Caco-2 (cell line): Measurements from ENCODE around the gene NDNF. TPM values are rescaled to one million over a fixed set of nuclear protein-coding genes. Genes with fewer than 3 reads are reported as not detected.

ENCODE experiments used
- BruUV-seq: library from RNA; stranded (reverse); fragments of 400-500 nt; replicated peaks from 2 replicates; lab custom pipeline; 2021; lab: Mats Ljungman, UMichigan
- CTCF ChIA-PET: fragments of 300-600 bp; sonication (Branson Sonifier 250); formaldehyde crosslinking; loops from one replicate; lab custom pipeline; 2022; ENCODE audit warnings: antibody characterized with exemption; lab: Charles Lee
- POLR2A ChIA-PET: fragments of 300-600 bp; sonication (Branson Sonifier 250); formaldehyde crosslinking; loops from one replicate; lab custom pipeline; 2022; ENCODE audit warnings: antibody characterized with exemption; lab: Charles Lee
- DNase-seq, 2 experiments: peaks; one replicate each; pipeline versions ENCODE4 v3.0.0 to v3.0.0-alpha.2; 2020 to 2022
- H3K27me3 ChIP-seq: replicated peaks from 2 replicates; pipeline ENCODE4 v1.6.0; 2011; ENCODE audit warnings: low read length; ENCODE audit not compliant: control insufficient read depth, insufficient read depth
- H3K36me3 ChIP-seq: 2 replicates; pipeline ENCODE4 v1.5.1; 2011; ENCODE audit warnings: low read length; ENCODE audit not compliant: control insufficient read depth, insufficient read depth
- H3K4me1 ChIP-seq: fragments of 250-450 bp; sonication (Bioruptor Pico); 2 replicates; pipeline ENCODE4 v1.5.1; 2020; ENCODE audit warnings: mild to moderate bottlenecking
- H3K4me3 ChIP-seq: 2 replicates; pipeline ENCODE4 v1.5.1; 2011; ENCODE audit warnings: low read depth, mild to moderate bottlenecking, control low read depth, low read length
- H3K9me3 ChIP-seq: fragments of 250-450 bp; sonication (Bioruptor Pico); 2 replicates; pipeline ENCODE4 v1.5.1; 2020; ENCODE audit warnings: mild to moderate bottlenecking, moderate library complexity
- H3K27ac Mint-ChIP-seq: one replicate; pipeline ENCODE4 v1.8.0; 2022; ENCODE audit warnings: mixed read lengths; ENCODE audit not compliant: unreplicated experiment
- H3K27me3 Mint-ChIP-seq: one replicate; pipeline ENCODE4 v1.8.0; 2022; ENCODE audit warnings: mixed read lengths; ENCODE audit not compliant: insufficient read depth, unreplicated experiment
- H3K36me3 Mint-ChIP-seq: one replicate; pipeline ENCODE4 v1.8.0; 2022; ENCODE audit warnings: mild to moderate bottlenecking, mixed read lengths; ENCODE audit not compliant: insufficient read depth, unreplicated experiment
- H3K4me1 Mint-ChIP-seq: one replicate; pipeline ENCODE4 v1.8.0; 2022; ENCODE audit warnings: low read depth, mixed read lengths; ENCODE audit not compliant: unreplicated experiment
- H3K4me3 Mint-ChIP-seq: one replicate; pipeline ENCODE4 v1.8.0; 2022; ENCODE audit warnings: mild to moderate bottlenecking, moderate library complexity, mixed read lengths; ENCODE audit not compliant: unreplicated experiment
- H3K9me3 Mint-ChIP-seq: one replicate; pipeline ENCODE4 v1.8.0; 2022; ENCODE audit warnings: mixed read lengths; ENCODE audit not compliant: unreplicated experiment
- intact Hi-C: fragments of 100-400 bp; cut with micrococcal nuclease; formaldehyde crosslinking; loops from one replicate; pipeline ENCODE4 v1.10.0; 2022; ENCODE audit not compliant: unreplicated experiment
- total RNA-seq: library from RNA; stranded (reverse); gene quantifications from 2 replicates; pipeline ENCODE4 v1.2.3, GENCODE V29; 2022
- TF ChIP-seq, protein P1 (sequence below), 2 experiments: fragments of 200-600 bp in 1 of 2; IDR thresholded peaks; 1 replicate in 1 of 2; 2 replicates in 1 of 2; pipeline versions ENCODE4 v1.5.1 to v1.8.0; 2011 to 2022; ENCODE audit warnings: antibody characterized with exemption in 1 of 2, control low read depth in 1 of 2, inconsistent platforms in 1 of 2, low read depth in 1 of 2, low read length in 1 of 2, mild to moderate bottlenecking in 1 of 2, moderate library complexity in 1 of 2; ENCODE audit not compliant: insufficient read depth in 1 of 2, severe bottlenecking in 1 of 2, unreplicated experiment in 1 of 2

NDNF gene
- total RNA-seq, 1 experiment from 2014 or later, result 3.7 TPM

- H3K4me1 Mint-ChIP-seq, result peaks cover 12% of the 10 kb centered on the region
- no peaks in the 10 kb centered on the region for H3K27me3 Mint-ChIP-seq
- intact Hi-C loops, result loop anchor here (5.0 kb wide), 2 partner anchors 62 to 88 kb away; partner anchors contain the start of genes NDNF and PRDM5
- no peak for DNase-seq
- Histone ChIP-seq H3K4me1 (peaks cover 6% of the 10 kb centered on the region; the same call in 1 of the 2 replicates), H3K36me3 (no peaks in the 10 kb centered on the region), H3K27me3 (no peaks in the 10 kb centered on the region), H3K9me3 (no peaks in the 10 kb centered on the region), H3K4me3 (no peak overlapping the region)
- H3K4me3 Mint-ChIP-seq, result no peak overlapping the region
- H3K36me3 Mint-ChIP-seq, result no peaks in the 10 kb centered on the region
- POLR2A ChIA-PET, result no interaction called here
- BruUV-seq, result no TSS peak
- H3K27ac Mint-ChIP-seq, result no peak overlapping the region
- TF ChIP-seq, protein P1, sequence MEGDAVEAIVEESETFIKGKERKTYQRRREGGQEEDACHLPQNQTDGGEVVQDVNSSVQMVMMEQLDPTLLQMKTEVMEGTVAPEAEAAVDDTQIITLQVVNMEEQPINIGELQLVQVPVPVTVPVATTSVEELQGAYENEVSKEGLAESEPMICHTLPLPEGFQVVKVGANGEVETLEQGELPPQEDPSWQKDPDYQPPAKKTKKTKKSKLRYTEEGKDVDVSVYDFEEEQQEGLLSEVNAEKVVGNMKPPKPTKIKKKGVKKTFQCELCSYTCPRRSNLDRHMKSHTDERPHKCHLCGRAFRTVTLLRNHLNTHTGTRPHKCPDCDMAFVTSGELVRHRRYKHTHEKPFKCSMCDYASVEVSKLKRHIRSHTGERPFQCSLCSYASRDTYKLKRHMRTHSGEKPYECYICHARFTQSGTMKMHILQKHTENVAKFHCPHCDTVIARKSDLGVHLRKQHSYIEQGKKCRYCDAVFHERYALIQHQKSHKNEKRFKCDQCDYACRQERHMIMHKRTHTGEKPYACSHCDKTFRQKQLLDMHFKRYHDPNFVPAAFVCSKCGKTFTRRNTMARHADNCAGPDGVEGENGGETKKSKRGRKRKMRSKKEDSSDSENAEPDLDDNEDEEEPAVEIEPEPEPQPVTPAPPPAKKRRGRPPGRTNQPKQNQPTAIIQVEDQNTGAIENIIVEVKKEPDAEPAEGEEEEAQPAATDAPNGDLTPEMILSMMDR (IDR thresholded peaks at IDR 0.05; ENCODE audit: insufficient read depth in 1 of 2, low read depth in 1 of 2, low read length in 1 of 2, severe bottlenecking in 1 of 2, unreplicated experiment in 1 of 2), result no peak
- CTCF ChIA-PET, result no interaction called here
- H3K9me3 Mint-ChIP-seq, result no peaks in the 10 kb centered on the region
Observed at GRCh38 chr4:121009578-121010478, 62.5 kb downstream of the NDNF start.

DNA sequence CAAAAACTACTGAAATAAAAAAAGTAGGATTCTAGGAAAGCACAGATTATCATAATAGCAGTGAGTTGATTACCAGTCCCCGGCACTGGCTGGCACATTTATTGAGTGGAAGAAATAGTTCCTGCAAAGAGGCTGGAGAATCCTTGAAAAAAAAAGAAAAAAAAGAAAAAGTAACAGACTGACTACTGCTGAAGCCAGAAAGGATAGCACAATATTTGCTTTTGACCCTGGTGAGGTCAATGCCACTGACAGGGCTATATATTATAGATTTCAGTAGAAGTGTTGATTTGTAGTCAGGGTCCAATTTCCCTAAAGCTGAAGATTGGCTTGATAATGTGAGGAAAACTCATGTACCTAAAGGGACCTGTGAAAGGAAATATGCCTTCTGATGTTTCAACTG is 64.7 kb downstream of the NDNF start:
- POLR2A ChIA-PET, result no interaction called here
- BruUV-seq, result no TSS peak
- intact Hi-C loops, result loop anchor here (5.0 kb wide), 2 partner anchors 65 to 85 kb away; partner anchors contain the start of genes NDNF and PRDM5

GRCh38 chr4:121003863-121004262 is 68.5 kb downstream of the NDNF start:
- H3K4me1 Mint-ChIP-seq, result peaks cover 6% of the 10 kb centered on the region
- TF ChIP-seq, protein P1 (IDR thresholded peaks at IDR 0.05; ENCODE audit: insufficient read depth in 1 of 2, low read depth in 1 of 2, low read length in 1 of 2, severe bottlenecking in 1 of 2, unreplicated experiment in 1 of 2), result no peak
- no peaks in the 10 kb centered on the region for H3K9me3 Mint-ChIP-seq
- no TSS peak for BruUV-seq
- no peak overlapping the region for H3K4me3 ChIP-seq
- ChIA-PET POLR2A (no interaction called here), CTCF (no interaction called here)
- H3K36me3 Mint-ChIP-seq, result no peaks in the 10 kb centered on the region
- DNase-seq, result no peak
- H3K36me3 ChIP-seq, result no peaks in the 10 kb centered on the region
- no peaks in the 10 kb centered on the region for H3K27me3 ChIP-seq
- intact Hi-C loops, result no loop called here
- H3K4me1 ChIP-seq, result peaks cover 3% of the 10 kb centered on the region; the same call in 1 of the 2 replicates
- no peak overlapping the region for H3K27ac Mint-ChIP-seq
- no peaks in the 10 kb centered on the region for H3K27me3 Mint-ChIP-seq
- no peaks in the 10 kb centered on the region for H3K9me3 ChIP-seq
- H3K4me3 Mint-ChIP-seq, result no peak overlapping the region

More for the DNA sequence above, 64.7 kb downstream of the NDNF start:
- CTCF ChIA-PET, result no interaction called here
- no peaks in the 10 kb centered on the region for H3K9me3 ChIP-seq
- H3K27me3 ChIP-seq, result no peaks in the 10 kb centered on the region
- Mint-ChIP-seq H3K4me1 (peaks cover 6% of the 10 kb centered on the region), H3K27ac (no peak overlapping the region), H3K4me3 (no peak overlapping the region), H3K27me3 (no peaks in the 10 kb centered on the region), H3K9me3 (no peaks in the 10 kb centered on the region), H3K36me3 (no peaks in the 10 kb centered on the region)
- no peak overlapping the region for H3K4me3 ChIP-seq
- no peaks in the 10 kb centered on the region for H3K36me3 ChIP-seq
- no peak for DNase-seq
- H3K4me1 ChIP-seq, result peaks cover 6% of the 10 kb centered on the region; the same call in 1 of the 2 replicates
- TF ChIP-seq, protein P1 (IDR thresholded peaks at IDR 0.05; ENCODE audit: insufficient read depth in 1 of 2, low read depth in 1 of 2, low read length in 1 of 2, severe bottlenecking in 1 of 2, unreplicated experiment in 1 of 2), result no peak
